GM23338 (cell line): ENCODE results near the gene PRR36.

Experiments used
- CREB1 ChIP-seq: fragments of 250-450 bp; sonication (Bioruptor Pico); IDR thresholded peaks from 2 replicates; pipeline ENCODE4 v1.5.0; 2020; ENCODE audit warnings: low read depth, mild to moderate bottlenecking, moderate library complexity
- ETS1 ChIP-seq: IDR thresholded peaks from 2 replicates; pipeline ENCODE4 v1.6.1; 2016; ENCODE audit warnings: antibody characterized with exemption
- EZH2 ChIP-seq: fragments of 200-600 bp; sonication (generic); IDR thresholded peaks from one replicate; pipeline ENCODE4 v1.8.0; 2017; ENCODE audit warnings: antibody characterized with exemption, mild to moderate bottlenecking, low read depth; ENCODE audit not compliant: unreplicated experiment
- EZH2phosphoT487 ChIP-seq: fragments of 200-600 bp; sonication (generic); IDR thresholded peaks from one replicate; pipeline ENCODE4 v1.8.1; 2018; ENCODE audit warnings: antibody characterized with exemption; ENCODE audit not compliant: unreplicated experiment
- JUNB ChIP-seq: IDR thresholded peaks from one replicate; pipeline ENCODE4 v1.6.1; 2016; ENCODE audit warnings: antibody characterized with exemption; ENCODE audit not compliant: unreplicated experiment
- NANOG ChIP-seq: IDR thresholded peaks from 2 replicates; pipeline ENCODE4 v1.6.1; 2016; ENCODE audit warnings: antibody characterized with exemption, borderline replicate concordance
- POLR2AphosphoS5 ChIP-seq: IDR thresholded peaks from 2 replicates; pipeline ENCODE4 v1.6.1; 2016; ENCODE audit warnings: antibody characterized with exemption, low read depth
- REST ChIP-seq: IDR thresholded peaks from one replicate; pipeline ENCODE4 v1.6.1; 2018; ENCODE audit warnings: antibody characterized with exemption; ENCODE audit not compliant: unreplicated experiment
- STAT1 ChIP-seq: IDR thresholded peaks from one replicate; pipeline ENCODE4 v1.6.1; 2016; ENCODE audit warnings: antibody characterized with exemption; ENCODE audit not compliant: unreplicated experiment
- ZNF114 ChIP-seq: fragments of 250-450 bp; sonication (Bioruptor Pico); IDR thresholded peaks from 2 replicates; pipeline ENCODE4 v1.5.0; 2020; ENCODE audit warnings: mild to moderate bottlenecking, moderate library complexity
- ZNF331 ChIP-seq: fragments of 250-450 bp; sonication (Bioruptor Pico); IDR thresholded peaks from 2 replicates; pipeline ENCODE4 v1.5.0; 2020; ENCODE audit warnings: low read depth, mild to moderate bottlenecking, moderate library complexity
- TF ChIP-seq, protein P1 (sequence below), 2 experiments: fragments of 200-600 bp in 1 of 2; sonication (generic) in 1 of 2; conservative IDR thresholded peaks; 2 replicates each; pipeline versions ENCODE4 v1.5.1 to v1.6.1; 2016 to 2017; ENCODE audit warnings: antibody characterized with exemption in 2 of 2, low read depth in 2 of 2, mild to moderate bottlenecking in 2 of 2, moderate library complexity in 1 of 2

DNA sequence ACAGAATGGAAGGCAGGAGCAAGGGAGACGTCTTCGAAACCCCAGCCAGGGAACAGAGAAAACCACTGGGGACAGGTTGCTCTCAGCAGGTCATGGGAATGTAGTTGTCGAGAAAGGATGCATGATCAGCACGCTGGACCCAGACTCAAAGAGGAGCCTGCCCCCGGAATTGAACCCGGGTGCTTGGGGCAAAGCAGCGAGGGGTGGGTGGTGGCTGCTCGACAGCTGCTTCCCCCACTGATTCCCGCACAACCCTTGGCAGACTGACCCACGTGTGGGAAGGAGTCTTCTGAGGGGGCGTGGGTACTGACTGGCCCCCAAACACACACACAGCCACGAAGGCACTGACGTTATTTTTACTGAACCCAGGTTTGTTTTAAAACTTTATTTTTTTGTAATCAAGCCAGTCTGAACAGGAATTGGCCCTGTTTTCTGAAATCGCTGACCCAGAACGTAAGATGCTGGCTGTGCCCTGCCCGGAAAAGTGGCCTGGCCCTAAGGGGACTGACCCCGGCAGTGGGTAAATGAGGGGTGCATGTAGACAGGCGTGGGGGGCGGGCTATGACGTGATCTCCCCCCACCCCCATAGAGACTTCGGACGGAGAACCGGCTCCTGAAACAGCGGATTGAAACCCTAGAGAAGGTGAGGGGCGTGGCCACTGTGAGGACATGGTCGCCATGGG lies 18.6 kb downstream of the PRR36 start:
- TF ChIP-seq, protein P1, sequence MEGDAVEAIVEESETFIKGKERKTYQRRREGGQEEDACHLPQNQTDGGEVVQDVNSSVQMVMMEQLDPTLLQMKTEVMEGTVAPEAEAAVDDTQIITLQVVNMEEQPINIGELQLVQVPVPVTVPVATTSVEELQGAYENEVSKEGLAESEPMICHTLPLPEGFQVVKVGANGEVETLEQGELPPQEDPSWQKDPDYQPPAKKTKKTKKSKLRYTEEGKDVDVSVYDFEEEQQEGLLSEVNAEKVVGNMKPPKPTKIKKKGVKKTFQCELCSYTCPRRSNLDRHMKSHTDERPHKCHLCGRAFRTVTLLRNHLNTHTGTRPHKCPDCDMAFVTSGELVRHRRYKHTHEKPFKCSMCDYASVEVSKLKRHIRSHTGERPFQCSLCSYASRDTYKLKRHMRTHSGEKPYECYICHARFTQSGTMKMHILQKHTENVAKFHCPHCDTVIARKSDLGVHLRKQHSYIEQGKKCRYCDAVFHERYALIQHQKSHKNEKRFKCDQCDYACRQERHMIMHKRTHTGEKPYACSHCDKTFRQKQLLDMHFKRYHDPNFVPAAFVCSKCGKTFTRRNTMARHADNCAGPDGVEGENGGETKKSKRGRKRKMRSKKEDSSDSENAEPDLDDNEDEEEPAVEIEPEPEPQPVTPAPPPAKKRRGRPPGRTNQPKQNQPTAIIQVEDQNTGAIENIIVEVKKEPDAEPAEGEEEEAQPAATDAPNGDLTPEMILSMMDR (conservative IDR thresholded peaks at IDR 0.05; ENCODE audit: low read depth in 2 of 2) = no peak
- no peak for TF ChIP-seq JUNB
- TF ChIP-seq POLR2AphosphoS5 = no peak
- no peak for TF ChIP-seq EZH2phosphoT487
- TF ChIP-seq REST = no peak
- no peak for TF ChIP-seq EZH2
- no peak for TF ChIP-seq CREB1
- TF ChIP-seq ZNF114 (CRISPR knock-in tag) = no peak
- TF ChIP-seq ETS1 = no peak
- TF ChIP-seq STAT1 = no peak
- no peak for TF ChIP-seq ZNF331
- TF ChIP-seq NANOG = no peak
